ENCODE data around the gene ITGA5.

The ITGA5 gene

DNA sequence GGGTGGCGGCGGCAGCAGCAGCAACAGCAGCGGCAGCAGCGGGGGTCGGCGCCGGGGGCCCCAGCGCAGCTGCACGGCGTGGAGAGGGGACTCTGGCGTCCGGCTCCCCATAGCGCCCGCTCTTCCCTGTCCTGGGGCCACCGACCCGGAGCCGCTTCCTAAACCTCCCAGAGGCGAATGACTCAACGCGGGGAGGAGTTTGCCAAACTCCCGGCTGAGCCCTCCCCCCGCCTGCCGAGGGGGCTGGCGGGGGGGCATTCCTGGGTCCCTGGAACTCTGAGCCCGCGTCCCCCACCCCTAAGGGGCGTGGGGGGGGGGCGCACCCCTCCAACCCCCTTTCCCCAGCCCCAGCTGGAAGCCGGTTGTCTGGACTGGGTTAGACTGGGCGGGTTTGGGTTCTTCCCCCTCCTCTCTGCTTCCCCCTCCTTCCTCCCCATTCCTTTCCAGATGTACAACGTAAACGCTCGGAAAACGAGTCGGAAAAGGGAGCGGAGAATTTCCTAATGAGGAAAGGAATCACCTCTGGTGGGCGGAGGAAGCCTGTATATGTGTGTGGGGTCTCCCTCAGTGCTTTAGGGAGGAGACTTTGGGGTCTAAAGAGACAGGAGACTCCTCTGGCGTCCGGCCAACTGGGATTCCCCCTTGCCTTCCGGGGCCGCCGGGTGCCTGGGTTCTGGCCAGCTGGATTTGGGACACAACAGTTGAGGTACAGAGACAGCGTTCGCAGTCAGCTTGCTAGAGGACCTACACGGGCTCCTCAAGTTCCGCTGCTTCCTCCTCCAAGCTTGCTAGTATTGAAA, at the start of gene ITGA5:
ITGA5 (minus strand) TSS at position 179 of the 800 bp plus-strand sequence; CDS start at position 111, 68 bp downstream.
- DNase-seq: no peak

DNA sequence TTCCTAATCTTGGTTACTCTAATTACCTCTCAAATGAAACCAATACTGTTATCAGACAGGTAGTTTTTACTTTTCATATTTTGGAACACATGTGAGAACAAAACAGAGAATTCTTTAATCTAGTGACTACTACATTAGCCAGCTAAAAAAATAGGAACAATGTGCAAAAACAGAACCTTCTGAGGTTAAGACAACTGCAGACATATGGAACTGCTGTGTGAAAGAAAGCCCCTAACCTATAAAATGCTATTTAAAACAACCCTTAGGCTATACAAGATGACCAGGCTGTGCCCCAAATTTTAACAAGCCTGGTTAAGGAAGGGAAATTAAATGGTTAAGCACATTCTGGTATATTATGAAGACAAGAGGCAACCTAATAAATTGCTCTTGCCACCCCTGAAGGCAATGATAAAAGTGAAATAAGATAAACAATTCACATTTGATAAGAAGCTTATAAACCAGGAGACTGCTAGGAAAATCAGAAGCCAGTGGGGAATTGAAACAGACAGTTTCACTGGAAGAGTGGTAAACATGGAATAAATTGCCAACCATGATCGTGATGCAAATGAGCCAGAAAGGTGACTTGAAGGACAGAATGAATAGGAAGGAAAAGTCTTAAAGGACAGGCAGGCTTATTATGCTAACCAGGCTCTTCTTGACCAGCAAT, 46.9 kb upstream of the ITGA5 start:
- DNase-seq: no peak

DNA sequence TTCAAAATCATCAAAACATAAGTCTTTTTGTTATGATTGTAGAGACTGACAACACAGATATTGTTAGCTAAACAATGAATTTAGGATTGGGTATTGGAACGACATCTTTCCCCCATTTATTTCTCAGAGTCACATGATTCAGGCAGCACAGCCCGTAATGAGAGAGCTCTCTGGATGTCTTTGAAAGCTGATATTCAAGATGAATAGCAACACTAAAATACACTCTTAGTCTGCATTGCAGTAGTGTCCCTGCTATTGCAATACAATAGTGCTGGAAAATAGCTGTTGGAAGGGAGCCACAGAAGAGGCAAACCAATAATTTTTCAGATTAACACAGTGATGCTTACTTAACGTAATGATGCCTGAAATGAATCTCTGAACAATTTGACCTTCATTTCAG, 44.4 kb upstream of the ITGA5 start:
- no peak for DNase-seq

DNA sequence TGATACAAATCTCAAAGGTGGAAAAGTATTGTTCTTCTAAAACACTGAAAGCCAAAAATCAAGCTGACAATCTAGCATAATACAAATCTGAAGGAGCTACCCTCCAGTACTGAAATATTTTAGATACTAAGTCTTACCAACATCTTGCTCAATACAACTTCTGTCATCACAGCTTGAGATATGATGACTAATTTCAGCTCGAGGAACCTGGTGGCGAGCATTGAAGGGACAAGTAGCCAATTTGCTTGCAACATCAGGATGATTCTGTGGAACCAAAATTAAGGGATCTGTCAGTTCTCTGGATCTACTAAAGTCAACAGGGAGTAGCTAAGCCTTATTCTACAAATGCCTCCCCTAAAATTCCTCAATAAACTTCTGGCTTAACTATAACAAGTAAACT, 44.0 kb upstream of the ITGA5 start:
- no peak for DNase-seq

DNA sequence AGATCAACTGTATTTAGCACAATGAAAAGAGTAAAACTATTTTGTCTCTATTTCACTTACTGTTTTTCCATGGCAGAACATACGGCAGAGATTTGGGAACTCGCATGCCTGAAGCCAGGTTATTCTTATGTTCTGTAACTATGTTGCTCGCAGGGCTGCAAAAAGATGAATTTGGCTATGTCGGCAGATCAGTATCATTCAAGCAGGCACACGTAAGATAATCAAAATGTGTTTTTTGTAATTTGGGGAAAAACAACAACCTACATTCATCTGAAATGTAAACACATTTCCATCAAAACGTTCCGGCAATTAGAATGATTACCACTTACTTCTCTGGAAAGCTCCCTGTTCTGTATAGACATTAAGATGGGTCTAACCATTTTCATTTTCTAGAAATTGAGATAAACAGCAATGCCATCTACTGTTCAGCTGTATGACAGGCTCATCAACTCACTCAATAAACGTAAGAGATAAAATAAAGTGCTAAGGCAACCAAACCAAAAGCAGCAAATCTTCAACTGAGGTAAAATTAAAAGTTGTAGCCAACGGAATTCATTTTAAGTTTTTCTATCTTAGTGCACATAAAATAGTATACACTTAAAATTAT, 41.4 kb upstream of the ITGA5 start:
- DNase-seq: no peak

DNA sequence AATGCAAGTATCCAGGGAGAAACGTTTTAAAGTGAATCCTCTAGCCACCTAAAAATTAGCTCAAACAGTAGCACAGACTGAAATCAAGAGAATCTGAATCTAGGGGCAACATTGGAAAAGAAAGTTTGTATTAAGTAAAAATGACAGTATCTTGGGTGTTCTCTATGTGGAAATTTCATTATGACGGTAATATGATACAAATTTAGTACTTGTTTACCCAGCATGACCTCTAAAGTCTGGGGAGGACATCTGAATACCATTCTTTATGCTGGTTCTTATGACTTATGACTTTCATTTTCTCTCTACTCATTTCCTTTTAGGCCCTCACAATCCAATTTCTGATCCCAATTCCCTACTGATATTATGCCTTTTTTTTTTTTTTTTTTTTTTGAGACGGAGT, 40.3 kb upstream of the ITGA5 start:
- DNase-seq: no peak

DNA sequence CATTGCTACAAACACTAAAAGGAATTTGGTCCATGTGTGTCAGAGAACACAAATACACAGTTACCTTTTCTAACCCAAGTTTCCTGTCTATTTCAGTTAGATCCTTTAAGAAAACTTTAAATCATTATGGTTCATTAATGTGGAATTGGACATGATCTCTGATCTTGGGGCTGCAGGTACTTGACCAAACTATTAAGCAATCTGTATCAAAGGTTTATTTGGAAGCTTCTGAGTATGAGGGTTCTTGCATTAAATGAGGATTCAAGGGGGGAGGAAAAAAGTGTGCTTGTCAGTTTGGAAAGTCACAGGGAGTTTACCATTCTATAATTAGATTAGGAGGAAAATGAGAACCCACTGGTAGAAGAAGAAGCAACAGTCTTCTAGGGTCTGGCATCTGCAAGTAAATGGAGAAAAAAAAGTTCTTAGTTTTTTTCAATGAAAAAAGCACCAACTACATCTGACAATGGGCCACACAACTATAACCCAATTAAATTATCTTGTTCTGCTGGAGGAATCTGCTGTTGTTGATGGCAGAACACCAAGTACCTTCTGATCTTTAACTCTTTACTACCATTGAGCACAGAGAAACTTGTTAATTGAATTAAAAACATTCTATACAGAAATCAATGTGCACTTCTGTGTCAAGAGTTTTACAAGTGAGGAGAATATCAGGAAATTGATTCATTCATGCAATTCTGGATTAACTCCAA, 36.8 kb upstream of the ITGA5 start:
- DNase-seq: no peak

DNA sequence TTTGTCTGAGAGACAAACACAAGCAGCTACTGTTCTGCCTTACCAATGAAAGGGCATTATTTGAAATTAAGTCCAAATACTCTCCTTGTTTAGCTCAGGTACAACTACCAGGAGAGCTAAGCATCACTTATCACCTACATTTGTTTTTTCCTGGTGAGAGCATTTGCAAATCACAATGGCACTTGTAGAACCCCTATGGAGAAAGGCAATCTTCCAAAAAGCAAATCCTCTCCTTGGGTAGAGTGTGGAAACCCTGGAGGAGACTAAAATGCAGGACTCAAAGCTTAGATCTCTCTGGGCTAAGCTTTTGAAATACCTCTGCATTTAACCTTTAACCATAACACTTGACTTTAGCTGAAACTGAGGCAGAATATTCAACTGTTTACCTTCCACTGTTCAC, 33.6 kb upstream of the ITGA5 start:
- DNase-seq: no peak

DNA sequence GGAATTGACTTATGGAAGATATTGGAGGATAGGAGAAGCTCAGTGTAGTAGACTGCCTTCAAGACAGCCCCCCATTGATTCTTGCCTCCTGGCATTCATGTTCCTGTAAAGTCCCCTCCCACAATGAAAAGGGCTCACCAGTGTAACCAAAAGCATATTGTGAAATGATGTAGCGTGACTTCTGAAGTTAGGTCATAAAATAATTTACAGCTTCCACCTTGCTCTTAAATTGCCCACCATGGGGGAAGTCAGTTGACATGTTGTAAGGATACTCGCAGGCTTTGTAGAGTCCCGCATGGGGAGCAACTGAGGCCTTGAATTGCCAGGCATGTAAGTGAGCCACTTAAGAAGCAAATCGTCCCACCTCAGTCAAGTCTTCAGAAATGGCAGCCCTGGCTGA, 29.3 kb upstream of the ITGA5 start:
- no peak for DNase-seq

DNA sequence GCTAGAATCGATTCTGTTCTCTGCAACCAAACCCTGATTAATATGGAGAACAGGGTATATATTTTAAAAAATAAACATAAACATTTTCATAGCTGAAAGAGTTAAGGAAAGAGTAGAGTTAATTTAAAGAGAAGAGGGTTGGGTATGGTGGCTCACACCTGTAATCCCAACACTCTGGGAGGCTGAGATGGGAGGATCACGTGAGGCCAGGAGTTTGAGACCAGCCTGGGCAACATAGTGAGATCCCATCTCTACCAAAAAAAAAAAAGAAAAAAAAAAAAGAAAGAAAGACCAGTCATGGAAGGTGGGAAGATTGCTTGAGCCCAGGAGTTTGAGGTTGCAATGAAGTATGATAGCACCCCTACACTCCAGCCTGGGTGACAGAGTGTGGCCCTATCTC, 28.9 kb upstream of the ITGA5 start:
- DNase-seq: no peak

DNA sequence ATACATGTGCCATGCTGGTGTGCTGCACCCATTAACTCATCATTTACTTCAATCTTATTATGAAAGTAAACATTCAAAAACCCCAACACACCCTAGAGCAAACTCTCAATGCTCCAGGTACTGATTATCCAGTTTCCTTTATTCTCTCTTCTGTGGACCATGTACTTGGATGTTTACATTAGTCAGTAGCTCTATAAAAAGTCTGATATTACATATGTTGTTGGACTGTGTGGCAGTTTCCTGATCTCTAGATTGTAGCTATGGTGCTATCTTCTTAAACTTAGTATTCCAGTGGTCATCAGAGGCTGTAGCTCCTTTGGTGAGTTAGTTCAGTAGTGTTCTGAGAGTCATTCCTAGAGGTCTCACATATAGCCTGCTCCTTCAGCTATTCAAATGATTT, 25.1 kb upstream of the ITGA5 start:
- no peak for DNase-seq

DNA sequence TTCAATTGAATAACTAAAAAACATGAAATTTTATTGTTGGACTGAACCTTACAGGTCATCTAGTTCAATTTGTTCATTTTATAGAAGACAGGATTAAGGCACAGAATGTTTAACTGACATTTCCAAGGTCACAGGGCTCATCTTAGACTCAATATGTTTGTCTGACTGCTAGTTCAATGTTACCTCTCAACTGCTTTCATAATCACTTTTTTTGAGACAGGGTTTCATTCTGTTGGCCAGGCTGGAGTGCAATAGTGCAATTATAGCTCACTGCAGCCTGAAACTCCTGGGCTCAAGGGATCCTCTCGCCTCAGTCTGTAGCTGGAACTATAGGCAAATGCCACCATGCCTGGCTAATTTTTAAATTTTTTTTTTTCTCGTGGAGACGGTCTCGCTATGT, 24.4 kb upstream of the ITGA5 start:
- DNase-seq: no peak

DNA sequence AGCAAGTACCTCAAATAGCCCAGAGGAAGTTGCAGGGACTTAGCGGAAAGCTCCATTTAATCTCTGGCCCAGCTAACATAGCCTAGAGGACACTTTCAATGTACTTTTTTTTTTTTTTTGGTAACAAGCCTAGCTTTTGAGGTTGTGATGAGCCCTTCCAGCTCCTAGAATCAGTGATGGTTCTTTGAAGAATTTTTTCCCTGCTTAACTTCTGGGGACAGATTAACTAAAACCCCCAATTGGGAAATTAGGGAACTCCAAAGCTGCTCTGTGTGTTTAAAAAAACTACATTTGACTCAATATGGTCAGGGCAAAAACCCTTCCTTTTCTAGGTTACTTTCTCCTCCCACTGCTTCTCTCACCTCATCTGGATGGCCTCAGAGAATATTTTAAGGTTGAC, 23.9 kb upstream of the ITGA5 start:
- DNase-seq: no peak

DNA sequence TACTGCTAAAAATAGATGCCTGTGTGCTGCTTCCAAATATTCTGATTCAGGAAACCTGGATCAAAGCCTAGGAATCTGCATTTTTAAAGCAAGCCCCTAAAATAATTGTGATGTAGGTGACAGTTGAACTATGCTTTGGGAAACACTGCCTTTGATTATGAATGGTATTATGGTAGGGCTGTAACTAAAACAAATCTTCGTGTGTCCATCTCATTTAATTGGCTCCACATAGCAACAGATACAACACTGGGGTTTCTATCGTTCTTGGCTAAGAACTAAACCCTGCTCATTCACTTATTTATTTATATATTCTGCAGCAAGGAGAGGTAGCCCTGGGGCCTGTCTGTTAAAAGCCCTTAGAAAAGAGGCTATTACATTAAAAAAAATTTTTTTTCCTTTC, 23.0 kb upstream of the ITGA5 start:
- DNase-seq: no peak

DNA sequence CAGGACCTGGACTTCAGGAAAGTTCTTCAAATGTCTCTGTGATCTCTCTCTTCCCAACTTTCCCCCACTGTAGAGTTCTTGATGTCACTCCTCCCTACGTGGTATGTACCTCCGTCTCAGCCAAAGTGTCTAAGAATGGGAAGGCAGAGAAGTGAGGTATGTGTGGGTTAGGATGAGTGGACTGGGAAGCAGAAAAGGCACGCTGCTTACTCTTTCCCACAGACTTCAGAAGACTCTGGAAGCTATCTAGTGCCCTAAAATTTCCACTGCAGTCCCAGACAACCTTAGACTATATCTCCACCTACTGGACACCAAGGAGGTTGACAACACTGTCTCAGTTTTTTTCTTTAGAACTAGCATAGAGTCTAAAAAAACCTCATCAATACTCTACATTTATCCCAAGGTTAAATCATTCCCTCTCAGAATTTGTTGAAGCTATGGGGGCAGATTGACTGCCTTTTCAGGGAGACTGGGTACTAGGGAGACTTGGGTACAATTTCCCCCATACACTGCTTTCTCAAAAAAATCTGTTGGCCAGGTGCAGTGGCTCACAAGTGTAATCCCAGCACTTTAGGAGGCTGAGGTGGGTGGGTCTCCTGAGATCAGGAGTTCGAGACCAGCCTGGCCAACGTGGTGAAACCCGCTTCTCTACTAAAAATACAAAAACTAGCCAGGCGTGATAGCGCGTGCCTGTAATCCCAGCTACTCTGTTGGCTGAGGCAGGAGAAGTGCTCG, 20.6 kb upstream of the ITGA5 start:
- no peak for DNase-seq

DNA sequence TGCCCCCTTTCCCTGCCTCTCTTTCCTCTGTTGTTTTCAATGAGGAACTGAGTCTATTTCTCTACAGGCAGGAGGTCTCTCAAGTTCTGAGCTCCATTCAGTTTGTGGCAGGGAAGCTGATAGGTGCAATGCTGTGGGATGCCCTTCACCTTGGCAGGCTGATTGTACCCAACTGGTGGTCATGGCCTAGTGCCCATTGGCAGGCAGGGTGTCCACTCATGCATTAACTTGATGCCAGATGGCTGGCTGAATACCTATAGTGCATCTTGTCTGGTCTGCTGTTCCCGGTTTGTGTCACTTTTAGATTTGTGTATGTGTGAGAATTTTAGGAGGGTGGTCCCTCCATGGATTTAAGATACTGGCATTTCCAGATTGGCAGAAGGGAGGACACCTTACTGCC, 20.0 kb upstream of the ITGA5 start:
- no peak for DNase-seq

DNA sequence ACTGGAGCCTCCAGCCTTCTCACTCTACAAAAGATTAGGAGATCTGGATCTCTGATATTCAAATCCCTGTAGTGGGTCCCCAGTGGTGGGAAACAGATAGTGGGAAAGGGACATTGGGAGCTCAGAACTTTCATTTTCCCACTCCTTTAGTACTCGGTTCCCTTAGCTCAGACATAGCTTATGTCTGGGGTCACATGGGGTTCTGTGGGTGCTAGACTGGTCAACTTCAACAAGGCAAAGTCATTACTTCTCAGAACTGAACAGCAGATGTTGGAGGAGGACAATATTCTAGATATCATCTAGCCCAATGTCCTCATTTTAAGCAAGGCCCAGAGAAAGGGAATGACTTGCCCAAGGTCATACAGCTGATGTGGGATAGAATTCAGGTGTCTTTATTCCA, 19.5 kb upstream of the ITGA5 start:
- no peak for DNase-seq

DNA sequence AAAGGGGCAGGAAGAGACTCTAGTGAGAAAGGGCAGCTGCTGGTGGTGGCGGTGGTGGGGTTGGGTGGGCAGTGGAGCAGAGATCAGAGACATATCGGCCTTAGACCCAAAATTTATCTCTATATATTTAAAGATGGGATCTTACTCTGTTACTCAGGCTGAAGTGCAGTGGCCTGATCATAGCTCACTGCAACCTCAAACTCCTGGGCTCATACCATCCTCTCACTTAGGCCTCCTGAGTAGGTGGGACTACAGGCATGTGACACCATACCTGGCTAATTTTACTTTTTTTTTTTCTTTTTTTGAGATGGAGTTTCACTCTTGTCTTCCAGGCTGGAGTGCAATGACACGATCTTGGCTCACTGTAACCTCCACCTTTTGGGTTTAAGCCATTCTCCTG, 18.6 kb upstream of the ITGA5 start:
- DNase-seq: no peak

DNA sequence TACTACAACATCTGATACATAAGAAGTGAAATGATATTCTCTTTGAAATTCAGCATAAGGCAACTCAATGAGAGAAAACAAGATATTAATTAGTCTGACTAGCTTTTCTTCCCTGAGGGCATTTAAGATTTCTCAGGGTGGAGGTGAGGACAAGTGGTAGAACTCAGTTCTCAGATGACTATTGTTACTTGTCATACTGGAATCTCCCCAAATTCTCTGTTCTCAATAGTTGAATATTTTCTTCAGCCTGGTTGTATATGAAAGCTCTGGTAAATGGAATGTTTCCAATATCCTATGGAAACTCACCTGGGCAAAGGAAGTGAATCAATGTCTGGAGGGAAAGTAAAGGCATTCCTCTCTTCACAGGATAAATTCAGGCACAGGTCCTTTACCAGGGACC, 18.2 kb upstream of the ITGA5 start:
- no peak for DNase-seq

DNA sequence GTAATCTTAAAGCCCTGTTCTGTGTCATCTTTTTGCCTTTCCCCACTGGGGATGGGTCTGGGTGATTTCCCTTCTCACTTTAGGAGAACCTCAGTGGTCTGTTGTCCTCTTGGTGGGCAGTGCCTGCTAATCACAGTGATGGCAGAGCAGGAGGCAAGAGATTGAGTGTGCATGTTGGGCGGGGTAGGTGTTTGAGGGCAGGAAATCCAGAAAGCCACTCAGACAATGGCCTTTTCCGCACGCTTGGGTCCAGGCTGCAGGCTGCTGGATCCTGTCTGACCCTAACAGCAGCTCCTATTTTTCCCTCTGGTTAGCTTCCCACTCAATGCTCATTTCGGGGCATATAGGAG, 13.7 kb upstream of the ITGA5 start:
- no peak for DNase-seq

DNA sequence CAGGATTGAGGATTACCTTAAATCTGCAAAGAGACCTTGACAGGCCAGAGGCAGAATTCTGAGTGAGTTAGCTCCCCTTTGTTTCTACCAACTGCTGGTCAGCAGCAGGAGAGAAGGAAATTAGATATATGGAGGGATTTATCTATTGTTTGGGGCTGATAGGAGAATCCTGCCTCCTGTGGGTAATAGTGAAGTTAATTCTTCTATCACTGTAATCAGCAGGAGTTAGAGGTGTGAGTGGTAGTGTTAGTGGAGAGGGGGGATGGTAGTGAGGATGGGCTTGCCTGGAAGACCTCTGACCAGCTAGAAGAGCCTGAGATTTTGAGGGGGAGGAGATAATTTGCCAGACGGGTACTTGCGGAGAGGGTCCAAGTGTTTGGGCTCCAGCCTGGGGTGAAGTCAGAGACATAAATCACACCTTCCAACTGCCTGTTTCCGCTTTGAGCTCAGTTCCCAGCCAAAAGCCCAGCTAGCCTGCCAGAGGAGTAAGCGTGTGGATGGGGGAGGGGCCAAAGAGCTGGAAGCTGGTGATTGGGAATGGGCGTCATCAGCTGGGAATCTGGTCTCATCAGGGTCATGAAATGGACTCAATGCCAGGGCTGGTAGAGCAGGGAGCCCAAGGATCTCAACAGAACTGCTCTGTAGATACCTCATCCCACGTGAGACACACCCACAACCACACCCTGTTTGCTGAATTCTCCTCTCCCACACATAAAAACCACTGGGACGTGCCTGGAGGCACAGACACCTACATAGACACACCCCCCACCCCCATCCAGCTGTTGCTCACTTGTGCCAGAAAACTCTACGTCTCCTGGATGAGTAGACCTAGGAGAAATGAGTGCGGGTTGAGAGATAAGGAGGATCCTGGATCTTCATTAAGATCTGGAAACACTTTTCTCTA, 13.1 kb upstream of the ITGA5 start:
- DNase-seq: no peak

DNA sequence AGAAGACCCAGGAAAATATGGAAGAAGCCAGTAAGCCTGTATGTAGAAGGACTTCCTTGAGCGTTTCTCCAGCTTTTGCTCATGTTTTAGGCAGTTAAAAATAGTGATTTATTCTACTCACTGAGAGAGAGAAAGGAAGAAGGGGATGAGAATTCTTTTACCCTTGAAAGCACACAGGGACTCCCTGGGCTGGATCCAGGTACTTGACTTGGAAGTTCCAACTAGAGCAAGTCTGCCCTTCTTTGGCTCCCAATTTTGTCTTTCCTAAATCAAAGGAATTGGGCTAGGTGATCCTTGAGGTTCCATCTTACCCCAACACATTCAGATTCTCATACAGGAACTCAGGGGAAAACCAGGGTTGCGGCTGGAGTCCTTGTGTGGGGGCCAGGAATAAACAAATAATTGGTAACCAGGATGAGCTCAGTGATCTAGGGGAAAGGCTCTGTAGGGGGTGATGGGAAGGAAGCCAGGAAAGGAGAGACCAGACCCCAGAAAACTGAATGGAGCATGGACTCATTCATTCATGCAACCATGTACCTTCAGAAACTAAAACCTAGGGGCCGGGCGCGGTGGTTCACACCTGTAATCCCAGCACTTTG, 11.5 kb upstream of the ITGA5 start:
- no peak for DNase-seq

Data from NCI-H187 treated with DMSO at 0.1 percent for 48 hours (cell line).